Activated naive CD4-positive, alpha-beta T cell (primary cell): ENCODE results near the gene TSEN34.
"Not testable (repeated sequence)": the region's sequence is repeated elsewhere in the genome, so short reads cannot be mapped to it uniquely, and the experiment has no call there.

Experiments used
- DNase-seq, 4 experiments: peaks; one replicate each; lab custom pipeline; 2025; lab: John Stamatoyannopoulos, UW

TSEN34 gene

DNA sequence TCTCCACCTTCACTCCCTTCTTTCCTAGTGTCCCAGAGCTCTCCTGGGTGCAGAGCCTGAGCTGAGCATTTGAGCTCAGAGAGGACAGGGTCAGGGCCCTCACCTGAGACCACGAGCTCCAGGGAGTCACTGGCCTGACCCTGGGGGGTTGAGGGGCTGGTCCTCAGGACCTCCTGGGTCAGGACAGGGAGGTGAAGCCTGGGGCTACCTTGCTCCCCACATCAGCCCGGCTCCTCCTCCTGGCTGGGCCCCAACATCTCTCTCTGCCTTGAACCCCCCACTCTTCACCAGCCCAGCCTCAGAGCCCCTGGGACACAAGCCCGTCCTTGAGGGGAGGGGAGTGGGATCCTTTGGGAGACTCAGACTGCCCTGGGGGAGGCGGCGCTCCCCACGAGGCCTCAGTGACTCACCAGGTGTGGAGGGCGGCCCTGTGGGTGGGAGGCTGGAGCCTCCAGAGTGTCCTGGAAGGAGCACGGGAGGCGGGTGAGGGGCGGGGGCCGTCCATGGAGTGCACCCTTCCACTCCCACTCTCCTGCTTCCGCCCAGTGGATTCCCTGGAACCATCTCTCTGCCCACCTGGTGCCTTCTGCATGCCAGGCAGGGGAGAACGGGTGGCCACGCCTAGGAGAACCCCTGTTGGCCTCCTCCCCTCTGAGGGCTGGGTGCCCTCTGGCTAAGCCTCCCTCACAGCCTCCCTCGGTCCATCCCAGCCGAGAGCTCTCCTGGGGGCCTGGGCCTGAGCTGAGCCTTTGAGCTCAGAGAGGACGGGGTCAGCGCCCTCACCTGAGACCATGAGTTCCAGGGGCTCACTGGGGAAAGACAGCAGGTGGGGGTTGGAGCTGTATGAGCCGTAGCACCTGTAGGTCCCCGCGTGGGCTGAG lies 48.6 kb downstream of the TSEN34 start:
- DNase-seq, result not testable (repeated sequence)

GRCh38 chr19:54240372-54241336 lies 49.5 kb downstream of the TSEN34 start:
- not testable (repeated sequence) for DNase-seq

DNA sequence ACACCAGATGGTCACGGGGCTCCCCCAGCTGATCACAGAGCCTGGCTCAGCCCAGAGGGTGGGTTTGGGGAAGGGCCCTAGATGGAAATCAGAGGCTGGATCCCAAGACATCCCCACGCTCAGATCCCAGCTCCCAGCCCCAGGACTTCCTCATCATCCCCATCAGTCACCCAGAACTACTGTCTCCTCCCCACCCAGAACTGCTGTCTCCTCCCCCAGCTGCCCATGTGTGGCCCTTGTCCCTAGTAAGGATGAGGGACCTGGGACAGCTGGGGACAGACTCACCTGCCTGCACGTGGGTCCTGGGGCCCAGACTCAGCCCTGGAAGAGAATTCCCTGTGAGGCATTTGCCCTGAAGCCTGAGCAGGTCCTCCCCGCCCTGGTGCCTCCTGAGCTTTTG lies 51.1 kb downstream of the TSEN34 start:
- DNase-seq, result not testable (repeated sequence)

DNA sequence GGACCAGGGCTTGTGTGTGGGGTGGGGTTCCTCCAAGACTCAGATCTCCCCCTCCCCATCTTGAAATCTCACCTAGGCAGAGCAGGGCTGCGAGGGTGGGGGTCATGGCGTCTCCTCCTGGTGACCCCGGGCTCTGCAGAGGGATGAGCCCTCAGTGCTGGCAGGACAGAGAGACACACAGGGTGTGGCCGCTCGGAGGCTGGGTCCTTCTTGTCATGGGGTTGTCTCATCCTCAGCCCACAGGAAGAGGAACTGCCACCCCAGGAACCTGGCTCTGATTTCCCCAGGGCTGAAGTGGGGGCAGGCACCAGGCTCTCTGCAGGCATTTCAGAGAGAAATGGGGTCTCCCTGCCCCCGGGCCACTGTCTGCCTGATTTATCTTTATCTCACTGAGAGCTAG lies 51.5 kb downstream of the TSEN34 start, which contains the start of gene LILRA6:
TSS of gene LILRA6 (minus strand) at position 145 of the 400 bp plus-strand sequence.
- DNase-seq, result not testable (repeated sequence)

DNA sequence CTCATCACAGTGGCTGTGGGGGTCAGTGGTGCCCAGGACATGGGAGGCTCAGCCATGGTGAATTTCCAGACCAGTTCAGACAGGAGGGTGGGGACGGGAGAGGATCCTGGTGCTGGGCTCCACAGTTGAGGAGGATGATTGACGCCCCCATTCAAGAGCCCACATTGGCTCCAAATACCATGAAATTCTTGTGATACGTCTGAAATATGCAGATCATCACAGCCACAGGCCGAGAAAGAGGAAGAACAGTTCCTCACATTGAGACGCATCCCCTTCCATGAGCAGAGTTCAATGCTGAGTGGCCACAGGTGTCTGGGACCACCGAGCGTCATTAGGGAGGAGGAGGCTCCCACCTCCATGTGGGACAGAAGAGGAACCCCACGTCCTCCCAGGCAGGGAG lies 52.7 kb downstream of the TSEN34 start:
- not testable (repeated sequence) for DNase-seq
